ENCODE measurements around the gene PRKCB.
"Not testable (repeated sequence)": the region's sequence is repeated elsewhere in the genome, so short reads cannot be mapped to it uniquely, and the experiment has no call there.

PRKCB gene

DNA sequence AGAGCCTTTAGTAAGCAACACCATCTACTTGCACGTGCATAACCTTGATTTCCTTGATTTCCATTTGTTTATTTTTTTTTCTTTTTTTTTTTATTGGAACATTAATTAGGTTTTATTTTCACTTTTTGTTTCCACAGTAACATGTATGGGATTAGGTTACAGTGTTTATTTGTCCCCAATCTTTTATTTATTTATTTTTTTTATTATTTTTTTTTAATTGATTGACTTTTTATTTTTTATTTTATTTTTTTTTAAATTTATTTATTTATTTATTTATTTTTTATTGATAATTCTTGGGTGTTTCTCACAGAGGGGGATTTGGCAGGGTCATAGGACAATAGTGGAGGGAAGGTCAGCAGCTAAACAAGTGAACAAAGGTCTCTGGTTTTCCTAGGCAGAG, 272.3 kb downstream of the PRKCB start:
- not testable (repeated sequence) for DNase-seq

DNA sequence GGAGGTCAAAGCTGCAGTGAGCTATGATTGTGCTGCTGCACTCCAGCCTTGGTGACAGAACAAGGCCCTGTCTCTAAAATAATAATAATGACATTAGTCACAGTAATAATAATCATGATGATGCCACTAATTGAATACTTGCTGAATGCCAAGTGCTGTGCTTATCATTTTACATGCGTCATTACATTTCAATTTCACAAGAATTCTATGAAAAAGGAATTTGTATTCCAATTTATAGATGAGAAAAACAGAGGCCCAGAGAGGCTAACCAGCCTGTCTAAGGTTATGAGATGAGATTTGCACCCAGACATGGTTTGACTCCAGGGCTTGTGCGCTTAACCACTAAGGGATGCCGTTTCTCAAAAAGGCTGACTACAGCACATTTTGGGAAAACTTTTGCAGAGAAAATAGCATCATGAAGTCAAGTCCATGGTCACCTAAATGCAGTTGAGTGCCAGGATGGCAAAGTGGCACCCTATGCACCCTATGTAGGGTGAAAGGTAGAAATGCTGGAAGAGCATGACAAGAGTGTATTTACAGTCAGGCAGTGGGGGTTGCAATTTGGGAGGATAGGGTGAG, 276.0 kb downstream of the PRKCB start:
- DNase-seq: no peak

DNA sequence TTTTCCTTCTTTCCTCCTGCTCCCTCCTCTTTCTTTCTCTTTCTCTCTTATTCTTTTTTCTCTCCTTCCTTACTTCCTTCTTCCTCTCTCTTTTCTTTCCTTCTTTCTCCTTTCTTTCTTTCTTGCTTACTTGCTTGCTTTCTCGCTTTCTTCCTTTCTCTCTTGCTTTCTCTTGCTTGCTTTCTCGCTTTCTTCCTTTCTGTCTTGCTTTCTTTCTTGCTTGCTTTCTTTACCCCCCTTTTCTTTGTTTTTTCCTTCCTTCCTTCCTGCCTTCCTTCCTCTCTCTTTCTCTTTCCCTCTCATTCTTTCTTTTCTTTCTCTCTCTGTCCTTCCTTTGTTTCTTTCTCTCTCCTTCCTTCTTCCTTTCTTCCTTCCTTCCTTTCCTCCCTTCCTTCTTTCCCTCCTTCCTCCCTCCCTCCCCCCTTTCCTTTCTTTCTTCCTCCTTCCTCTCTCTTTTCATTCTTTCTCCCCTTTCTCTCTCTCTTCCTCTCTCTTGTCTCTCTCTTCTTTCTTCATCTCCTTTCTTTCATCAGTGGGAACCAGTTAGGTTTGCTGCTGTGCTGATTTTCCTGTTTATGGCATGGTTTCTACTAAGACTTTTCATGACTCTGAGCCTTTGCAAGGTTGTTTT, 277.4 kb downstream of the PRKCB start:
- no peak for DNase-seq

DNA sequence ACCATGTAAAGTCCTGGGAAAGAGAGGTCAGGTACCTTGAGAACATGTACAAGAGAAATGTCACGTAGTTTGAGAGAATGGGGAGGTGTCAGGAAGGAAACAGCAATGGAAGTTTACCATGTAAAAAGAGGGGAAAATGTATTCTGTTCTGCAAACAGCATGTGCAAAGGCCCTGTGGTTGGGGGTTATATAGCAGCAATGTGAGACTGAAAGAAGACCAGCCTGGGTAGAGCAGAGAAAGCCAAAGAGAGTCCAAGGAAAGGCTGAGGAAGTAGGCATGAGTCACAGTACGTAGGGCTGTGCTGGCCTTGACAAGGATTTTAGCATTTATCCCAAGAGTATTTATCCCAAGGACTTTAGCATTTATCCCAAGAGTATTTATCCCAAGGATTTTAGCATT, 279.1 kb downstream of the PRKCB start:
- no peak for DNase-seq

DNA sequence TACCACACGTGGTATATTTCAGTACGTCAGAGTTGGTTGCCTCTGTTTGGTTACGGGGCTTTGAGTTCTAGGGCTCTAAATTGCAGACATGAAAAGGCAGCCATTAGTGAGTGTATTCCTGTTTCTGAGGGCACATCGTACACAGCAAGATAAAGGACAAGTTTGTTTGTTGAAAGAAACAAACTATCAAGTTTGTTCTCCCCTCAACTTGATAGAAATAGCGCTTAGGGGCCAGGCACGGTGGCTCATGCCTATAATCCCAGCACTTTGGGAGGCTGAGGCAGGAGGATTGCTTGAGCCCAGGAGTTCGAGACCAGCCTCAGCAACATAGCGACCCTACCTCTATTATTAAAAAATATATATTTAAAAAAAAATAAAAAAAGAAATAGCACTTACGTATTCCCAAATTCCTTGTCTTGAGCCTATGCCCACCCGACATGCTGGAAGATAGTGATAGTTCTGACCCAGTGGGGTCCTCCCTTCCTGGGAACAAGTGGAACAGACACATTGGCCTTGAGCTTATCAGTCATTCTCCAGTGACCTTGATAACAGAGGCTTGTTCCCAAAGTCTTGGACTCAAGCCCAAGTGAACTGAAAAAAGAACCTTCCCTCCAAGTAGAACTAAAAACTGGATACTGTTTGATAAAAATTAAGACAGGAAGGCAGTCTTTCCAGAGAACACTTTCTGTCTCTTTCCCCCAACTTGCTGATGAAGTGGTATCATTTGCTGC, 280.4 kb downstream of the PRKCB start:
- DNase-seq: no peak

DNA sequence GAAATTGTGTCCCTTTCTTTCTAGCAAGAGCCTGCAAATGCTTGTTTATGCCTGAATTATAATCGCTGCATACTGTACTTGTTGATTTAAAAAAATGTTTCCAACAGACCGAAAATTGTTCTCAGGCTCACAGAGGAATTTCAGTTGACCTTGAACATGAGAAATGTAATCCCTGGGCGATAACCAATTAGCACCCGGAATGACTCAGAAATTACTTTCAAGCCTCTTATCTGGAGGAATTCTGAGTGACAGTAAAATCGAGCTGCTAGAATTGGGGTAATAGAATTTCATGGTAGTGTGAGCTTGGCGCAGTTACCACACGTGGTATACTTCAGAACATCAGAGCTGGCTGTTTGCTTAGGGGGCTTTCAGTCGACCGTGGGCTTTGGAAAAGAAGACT, 281.2 kb downstream of the PRKCB start:
- no peak for DNase-seq

DNA sequence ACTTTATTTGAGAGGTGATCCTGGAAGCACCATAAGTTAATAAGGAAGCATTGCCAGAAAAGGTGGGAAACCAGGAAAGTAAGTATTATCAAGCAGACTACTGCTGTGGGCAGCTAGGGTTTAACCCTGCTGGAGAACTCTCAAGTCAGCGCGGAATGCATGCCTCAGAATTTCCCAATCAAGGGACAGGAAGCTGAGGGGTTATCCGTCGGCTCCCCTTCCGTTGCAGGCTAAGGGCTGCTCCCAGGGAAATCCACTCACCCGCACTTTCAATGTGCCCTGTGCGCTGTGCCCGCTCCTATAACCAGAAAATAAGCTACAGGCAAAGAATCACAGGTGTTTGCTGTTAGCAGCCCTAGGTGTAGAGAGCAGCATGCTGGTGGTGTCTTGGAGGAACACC, 281.9 kb downstream of the PRKCB start:
- no peak for DNase-seq

DNA sequence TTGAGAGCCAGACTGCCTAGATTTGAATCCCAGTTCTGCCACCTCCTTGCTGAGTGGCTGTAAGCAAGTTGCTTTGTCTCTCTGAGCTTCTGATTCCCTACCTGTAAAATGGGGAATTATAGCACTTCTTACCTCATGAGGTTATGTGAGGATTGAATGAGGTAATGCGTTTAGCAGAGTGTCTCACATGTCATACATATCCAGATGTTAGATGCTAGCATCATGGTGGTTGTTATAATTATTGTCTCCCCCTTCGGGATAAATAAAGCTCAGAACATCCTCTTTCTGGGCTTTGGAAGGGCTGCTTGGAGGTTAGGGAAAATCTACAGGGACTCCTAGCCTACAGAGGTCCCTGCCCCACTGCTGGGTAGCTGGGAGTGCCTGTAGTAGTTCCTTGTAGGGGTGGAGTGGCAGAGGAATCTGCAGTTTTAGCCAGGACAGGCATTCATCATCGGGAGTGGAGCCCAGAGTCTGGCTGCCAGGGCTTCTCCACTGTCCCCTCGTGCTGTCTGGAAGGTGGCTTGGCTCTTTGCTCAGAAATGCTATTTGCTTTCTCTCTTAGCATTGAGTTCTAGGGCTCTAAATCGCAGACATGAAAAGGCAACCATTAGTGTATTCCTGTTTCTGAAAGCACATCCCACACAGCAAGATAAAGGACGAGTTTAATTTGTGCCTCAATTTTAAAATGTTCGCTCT, 282.5 kb downstream of the PRKCB start:
- DNase-seq: no peak

DNA sequence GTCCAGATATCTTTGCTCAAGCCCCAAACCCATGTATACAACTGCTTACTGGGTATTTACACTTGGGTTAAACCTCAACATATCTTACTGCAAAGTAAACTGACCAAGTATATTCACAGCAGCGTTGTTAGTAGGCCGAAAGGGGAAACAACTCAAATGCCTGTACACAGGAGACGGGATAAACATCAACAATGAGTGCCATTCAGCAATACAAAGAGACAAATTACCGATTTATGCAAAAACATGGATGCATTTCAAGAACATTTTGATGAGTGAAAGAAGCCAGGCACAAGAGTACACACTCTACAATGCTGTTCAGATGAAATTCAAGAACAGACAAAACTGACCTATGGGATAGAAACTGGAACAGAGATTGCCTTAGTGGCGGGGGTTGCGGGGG, 284.0 kb downstream of the PRKCB start:
- no peak for DNase-seq

DNA sequence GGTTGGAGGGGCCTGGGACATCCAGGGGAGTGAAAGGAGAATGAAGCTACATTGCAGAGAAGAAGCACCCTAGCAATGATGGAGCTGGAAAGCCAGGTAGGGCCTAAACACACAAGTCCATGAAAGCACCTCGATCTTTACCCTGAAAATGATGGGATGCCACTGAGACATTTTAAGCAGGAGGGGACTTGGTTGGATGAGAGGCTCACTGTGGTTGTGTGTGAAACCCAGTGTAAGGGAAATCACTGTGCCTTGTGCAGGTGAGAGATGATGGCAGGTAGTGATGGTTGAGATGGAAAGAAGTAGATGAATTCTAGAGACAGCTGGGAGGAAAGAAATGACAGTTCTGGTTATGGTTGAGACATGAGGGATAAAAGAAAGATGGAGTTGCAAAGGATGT, 287.5 kb downstream of the PRKCB start:
- no peak for DNase-seq

DNA sequence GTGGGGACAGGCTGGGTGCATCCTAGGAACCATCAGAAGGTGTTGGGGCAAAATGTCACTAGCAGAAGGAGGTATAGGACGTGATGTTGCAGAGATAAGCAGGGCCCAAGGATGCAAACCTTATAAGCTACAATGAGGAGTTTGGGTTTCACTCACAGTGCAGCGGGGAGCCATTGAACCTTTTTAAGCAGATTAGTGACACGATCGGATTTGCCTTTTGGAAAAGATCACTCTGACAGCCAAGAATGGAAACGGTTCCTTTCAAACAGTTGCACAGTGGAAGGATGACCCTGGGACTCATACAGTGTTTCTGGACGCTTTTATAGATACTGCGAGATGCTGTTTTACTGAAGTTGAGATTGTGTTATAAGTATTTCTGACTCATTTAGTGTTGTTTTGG, 288.5 kb downstream of the PRKCB start:
- no peak for DNase-seq

DNA sequence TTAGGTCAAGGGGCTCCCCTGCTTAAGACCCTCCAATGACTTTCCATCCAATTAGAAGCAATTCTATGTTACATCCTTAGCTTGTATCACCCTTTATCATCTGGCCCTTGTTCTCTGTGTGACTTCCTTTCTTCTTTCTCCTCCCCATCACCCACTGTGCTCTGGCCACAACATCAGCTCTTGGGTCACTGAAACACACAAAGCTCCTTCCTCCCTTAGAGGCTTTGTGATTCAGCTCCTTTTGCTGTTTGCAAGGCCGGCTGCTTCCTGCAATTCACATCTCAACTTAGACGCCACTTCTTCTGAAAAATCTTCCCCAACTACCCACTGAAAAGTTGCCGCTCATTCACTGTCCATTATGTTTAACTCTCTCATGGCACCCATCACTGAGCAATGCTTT, 289.4 kb downstream of the PRKCB start:
- no peak for DNase-seq

DNA sequence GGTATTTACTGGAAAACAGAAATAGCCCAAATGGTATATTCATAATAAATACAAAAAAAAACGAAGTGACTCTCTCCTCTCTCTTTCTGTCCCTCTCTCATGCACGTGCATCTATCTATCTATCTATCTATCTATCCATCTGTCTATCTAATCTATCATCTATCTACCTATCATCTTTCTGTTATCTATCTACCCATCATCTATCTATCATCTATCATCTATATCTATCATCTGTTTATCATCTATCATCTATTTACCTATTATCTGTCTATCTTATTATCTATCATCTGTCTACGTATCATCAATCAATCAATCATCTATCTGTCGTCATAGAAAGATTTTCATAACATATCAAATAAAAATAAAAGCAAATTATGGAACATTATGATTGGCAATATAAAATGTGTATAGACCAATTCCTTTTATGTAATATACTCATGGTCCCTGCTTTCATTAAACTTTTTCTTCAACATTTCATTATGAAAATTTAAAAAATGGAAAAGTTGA, 293.7 kb downstream of the PRKCB start:
- DNase-seq: no peak

DNA sequence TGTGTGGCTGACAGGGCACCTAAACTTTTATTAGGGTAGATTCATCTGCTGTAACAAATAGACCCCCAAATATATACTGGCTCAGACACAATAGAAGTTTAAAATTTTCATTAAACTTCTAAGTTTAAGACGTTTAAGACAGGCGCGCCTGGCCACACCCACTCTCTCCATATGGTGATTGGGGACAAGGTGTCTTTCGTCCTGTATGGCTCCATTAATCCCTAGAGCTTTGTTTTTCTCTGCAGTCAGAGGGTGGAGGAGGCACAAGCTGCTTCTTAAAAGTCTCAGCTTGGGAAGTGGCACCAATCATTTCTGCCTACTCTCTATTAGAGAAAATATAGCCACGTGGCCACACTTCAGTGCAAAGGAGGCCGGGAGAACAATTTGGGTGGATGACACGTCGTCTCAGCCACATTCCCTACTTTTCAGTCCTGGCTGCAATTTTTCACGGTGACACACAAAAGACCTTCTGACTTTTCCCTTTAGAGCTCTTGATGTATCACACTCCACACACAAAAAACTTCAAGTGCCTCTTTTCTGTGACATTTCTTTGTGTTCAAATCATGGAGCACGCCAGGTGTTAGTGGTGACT, 294.8 kb downstream of the PRKCB start:
- DNase-seq: no peak

DNA sequence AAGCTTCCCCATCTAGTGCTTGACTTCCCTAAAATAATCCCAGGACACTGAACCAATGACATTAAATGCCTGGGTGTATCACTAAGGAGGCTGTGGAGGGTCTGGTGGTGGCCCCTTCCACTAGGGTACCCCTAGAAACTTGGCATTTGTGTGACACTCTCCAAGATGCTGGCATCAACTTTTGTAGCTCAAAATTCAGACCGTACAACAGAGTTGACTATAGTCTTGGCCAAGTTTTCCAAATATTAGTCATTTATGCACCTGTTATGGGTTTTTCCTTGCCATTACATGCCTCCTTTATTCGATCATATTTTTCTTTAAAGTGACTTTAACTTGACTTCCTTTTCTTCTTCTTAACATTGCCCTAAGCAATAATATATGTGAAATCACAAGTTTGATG, 295.5 kb downstream of the PRKCB start:
- no peak for DNase-seq

DNA sequence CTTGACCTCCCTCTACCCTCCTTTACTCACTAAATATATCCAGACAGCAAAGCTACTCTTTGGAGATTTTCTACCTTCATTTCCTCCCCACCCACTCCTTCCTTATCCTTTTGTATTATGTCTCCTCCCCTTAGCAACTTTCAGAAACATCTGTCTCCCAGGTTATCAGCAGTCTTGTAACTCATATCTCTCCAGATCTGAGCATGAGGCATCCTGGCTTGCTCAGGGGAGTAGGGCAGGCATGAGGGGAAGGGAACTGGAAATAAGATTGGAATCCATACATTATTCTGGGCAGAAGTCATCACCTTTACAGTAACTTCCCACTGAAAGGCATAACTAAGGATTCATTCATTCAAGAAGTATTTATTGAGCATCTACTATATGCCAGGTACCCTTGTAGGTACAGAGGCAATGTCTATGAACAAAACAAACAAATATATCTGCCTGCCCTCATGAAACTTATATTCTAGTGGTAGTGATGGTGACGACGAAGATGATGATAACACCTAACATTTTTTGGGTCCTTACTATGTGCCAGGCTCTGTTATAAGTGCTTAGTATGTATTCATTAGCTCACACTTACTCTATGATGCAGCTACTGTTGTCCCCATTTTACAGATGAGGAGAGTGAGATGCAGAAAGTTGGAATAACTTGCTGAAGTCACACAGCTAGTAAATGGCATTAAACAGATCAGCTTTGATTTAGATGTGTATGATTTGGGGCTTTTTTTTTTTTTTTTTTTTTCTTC, 296.4 kb downstream of the PRKCB start:
- no peak for DNase-seq

DNA sequence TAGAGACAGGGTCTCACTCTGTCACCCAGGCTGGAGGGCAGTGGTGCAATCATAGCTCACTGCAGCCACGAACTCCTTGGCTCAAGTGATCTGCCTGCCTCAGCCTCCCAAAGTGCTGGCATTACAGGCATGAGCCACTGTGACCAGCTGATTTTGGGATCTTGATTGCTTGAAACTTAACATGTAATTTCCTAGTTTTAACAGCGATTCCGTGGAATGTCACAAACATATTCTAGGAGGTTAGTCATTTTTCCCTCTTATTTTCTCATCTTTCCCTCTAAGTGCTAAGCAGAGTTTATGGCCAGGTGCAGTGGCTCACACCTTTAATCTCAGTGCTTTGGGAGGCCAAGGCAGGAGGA, 297.0 kb downstream of the PRKCB start:
- DNase-seq: no peak

DNA sequence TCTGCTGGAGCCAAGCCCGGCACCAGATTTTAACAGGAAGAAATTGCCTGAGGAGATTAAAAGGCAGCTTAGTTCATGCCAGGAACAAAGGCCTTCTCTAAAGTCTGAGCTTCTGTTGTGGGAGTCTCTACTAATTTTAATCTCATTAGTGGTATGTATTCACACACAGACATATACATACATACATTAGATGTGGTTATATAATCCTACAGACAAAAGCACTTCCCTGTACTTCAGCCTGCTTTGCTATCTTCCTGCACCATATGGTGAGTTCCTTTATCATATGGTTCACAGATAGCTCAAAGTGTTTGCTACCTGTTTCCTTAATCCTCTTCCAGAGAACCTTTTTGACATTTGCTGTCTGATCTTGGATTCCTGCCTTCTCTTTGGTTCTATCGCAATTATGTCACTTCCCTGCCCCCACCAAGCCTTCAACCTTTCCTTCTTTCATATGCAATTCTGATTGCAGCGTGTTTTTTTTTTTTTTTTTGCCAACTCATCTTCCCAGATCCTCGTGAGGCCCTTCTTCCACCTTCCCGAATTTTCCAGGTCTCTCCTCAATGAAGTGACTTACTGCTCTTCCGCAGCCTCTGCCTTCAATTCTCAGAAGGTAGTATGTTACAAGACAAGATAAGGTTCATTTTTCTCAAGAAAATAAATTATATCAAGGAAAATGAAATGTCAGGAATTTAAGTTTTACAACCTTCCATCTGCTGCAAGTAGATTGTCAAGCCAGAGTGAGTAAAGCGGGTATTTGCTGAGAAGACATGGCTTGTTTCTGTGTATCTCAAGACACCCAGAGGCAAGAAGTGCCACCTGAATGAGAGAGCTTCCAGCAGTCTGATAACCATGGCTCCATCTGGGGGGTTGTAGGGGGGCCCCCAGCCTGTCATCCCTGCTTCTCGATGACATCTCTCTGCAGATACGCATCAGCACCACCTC, 300.1 kb downstream of the PRKCB start:
- DNase-seq: no peak

DNA sequence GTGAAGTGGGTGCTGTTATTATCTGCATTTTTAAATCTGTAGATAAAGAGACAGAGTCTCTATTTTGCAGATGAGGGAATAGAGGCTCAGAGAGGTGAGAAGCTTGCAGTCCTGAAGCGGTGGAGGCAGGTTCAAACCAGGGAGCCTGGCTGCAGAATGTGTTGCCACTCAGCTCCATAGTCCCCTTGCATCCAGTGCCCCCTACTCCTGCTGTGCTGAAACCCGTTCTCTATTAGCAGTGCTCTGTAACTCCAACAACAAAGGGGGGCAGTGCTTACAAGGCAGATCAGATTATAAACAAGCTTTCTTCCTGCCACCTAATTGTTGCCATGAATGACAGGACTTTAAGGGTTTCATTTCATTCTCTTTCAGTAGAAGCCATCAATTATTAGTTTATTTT, 302.2 kb downstream of the PRKCB start:
- no peak for DNase-seq

DNA sequence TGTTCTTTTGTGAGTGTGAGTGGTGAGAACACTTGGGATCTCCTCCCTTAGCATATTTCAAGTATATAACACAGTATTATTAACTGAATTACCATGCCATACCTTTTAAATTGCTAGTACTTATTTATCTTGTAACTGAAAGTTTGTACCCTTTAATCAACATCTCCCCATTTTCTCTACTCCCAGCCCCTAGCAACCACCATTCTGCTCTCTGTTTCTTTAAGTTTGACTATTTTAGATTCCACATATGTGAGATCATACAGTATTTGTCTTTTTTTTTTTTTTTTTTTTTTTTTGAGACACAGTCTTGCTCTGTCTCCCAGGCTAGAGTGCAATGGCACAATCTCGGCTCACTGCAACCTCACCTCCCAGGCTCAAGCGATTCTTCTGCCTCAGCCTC, 302.8 kb downstream of the PRKCB start:
- no peak for DNase-seq

DNA sequence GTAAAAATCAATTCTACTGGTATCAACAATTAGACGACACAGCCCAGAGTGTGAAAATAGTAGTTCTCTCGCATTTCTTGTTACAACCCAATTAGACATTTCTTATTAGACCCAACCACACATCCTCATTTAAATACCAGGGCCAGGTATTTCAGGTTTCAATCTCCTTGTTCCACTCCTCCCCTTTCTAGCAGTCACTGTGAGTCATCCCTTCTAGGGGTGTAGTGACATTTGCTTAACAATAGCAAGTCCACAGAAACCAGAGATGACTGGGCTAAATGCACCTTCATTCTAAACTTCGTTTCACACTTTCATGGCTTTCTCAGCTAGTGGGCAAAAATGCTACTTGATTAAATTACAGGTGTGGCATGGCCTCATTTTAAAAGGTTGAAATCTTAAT, 303.5 kb downstream of the PRKCB start:
- DNase-seq: no peak

DNA sequence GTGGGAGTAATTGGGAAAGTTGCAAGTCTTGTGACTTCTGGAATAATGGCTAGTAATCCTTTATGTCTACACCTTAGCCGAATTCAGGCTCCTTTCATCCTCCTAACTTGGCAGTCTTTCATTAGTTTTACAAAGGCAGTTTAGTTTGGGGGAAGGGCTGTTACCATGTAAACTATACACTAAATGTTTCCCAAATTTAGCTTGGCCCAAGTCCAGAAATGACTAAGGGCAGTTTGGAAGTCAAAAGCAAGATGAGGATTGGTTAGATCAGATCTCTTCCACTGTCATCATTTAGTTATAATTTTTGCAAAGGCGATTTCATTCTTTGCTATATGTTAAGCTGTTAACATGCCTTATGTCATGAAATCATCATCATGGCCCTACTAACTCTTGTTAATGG, 304.9 kb downstream of the PRKCB start:
- no peak for DNase-seq
